Measurements from ENCODE around the gene MRPL51.

- TF ChIP-seq POLR2AphosphoS5 (IDR thresholded peaks at IDR 0.05; ENCODE audit: low read depth, low read length): no peak
- no peak for TF ChIP-seq POLR2A (IDR thresholded peaks at IDR 0.05; ENCODE audit: low read depth, low read length)
- no peak for TF ChIP-seq TAF1 (IDR thresholded peaks at IDR 0.05; ENCODE audit: low read depth, low read length)
These were observed 1.9 kb upstream of the MRPL51 start for GRCh38 chr12:6494968-6495367.
